GM18909 (cell line): ENCODE measurements around the gene ASTN2.

ENCODE experiments used
- ATAC-seq: cut with Tn5 transposase; IDR thresholded peaks from one replicate; pipeline ENCODE4 v1.9.1; 2021; ENCODE audit warnings: mild to moderate bottlenecking; ENCODE audit not compliant: unreplicated experiment, poor library complexity

Gene ASTN2

GRCh38 chr9:117265253-117265652 lies 149.6 kb downstream of the ASTN2 start:
- no peak for ATAC-seq

- ATAC-seq = no peak
Measured at GRCh38 chr9:117258184-117258866, 156.5 kb downstream of the ASTN2 start.

DNA sequence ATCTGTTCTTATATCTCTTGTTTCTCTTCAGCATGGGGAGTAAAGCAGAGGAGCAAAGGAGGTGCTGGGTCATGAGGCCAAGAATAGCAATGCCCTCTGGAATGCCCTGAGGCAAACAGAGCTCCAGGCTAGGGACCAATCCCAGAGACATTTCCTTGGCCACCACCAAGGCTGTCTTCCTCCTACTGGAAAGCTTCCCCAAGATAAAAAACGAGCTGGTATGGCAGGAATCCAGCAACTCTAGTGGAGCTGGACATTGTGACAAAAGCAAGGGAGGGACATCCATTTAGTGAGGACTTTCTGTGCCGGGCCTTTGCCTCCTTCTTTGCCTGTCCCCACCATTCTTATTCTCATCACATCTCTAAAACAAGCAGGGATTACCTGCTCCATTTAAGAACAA lies 161.6 kb downstream of the ASTN2 start:
- no peak for ATAC-seq

DNA sequence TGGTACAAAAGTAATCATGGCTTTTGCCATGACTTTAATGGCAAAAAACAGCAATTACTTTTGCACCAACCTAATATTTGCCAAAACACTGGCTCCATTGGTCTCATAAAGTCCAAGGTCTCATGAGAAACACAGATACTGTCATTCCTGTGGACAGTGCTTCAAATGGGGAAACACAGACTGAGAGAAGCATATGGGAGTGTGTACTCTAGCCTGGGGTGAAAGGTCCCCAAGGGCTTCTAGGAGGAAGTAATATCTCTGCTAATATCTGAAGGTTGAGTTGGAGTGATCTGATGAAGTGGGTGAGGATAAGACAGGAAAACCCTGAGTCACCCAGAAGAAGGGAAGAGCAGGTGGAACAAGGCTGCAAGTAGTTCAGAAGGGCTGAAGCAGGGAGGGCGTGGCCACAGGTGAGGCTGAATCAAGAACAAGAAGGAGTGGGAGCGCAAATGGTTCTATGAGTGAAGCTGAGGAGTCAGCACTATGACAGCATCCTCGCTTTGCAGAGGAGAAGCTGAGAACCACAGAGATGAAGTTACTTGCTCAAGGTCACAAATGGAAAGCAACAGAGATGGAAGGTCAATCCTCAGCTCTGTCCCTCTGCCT lies 164.1 kb downstream of the ASTN2 start:
- ATAC-seq = no peak

DNA sequence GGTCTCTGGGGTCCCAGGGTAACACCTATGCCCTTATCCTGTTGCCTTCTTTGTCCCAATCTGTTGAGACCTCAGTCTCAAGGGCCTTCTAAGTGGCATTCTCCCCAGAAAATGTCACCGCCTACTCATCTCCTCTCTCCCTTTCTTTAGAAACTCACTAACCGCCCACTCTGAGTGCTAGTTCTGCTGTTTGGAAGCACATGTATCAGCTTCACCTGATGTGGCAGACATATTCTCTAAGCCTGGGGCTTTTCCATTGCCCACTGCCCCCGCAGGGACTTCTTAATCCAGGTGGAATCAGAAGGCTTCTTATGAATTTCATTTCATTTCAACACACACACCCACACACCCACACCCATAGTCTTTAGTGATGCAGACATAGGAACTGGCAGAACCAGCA lies 165.1 kb downstream of the ASTN2 start:
- no peak for ATAC-seq

- no peak for ATAC-seq
Measured at GRCh38 chr9:117247266-117247665, 167.6 kb downstream of the ASTN2 start.

DNA sequence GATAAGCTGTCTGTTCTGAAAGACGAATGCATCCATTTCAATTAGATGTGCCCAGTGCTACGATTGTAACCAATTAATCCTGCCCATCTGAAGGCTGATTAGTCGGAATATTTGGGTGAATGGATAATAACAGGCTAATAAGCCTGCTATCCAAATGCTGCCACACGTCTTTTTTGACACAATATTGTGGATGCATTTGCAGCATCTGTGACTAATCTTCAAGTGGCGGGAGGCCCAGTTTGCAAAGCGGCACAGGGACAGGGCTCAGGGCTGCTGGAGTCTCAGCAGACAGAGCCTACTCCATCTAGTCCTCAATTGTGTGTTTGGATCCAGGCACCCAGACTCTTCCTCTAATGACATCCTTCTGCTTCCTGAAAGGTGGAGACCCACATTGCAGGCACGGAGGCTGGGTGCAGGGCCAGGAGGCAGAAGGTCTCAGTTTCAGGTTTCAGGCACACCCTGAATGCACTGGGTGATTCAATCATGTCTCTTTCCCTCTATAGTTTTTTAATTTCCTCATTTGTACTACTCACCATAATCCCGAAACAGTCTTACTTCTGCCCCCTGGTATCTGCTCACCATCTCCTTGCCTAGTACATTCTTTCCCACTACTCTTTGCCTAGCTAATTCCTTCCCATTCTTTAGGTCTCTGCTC lies 169.6 kb downstream of the ASTN2 start:
- ATAC-seq = no peak

GRCh38 chr9:117242082-117242481 lies 172.8 kb downstream of the ASTN2 start:
- no peak for ATAC-seq

DNA sequence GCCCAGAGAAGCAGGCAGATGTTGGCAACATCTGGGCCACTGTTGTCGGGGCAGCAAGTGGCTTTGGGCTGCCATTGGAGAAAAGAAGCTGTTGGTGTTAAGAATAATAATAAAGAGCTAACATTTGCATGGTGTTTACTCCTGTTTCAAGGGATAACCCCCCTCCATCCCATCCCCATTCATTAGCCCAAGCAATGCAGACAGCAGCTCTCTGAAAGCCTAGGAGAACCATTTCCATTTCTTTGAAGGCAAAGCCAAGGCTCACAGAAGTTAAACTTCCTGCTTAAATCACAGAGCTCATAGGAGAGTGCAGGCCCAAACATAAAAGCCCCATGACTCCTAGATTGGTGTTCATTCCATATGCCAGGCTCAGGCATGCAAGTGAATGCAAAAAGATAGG lies 175.4 kb downstream of the ASTN2 start:
- no peak for ATAC-seq

DNA sequence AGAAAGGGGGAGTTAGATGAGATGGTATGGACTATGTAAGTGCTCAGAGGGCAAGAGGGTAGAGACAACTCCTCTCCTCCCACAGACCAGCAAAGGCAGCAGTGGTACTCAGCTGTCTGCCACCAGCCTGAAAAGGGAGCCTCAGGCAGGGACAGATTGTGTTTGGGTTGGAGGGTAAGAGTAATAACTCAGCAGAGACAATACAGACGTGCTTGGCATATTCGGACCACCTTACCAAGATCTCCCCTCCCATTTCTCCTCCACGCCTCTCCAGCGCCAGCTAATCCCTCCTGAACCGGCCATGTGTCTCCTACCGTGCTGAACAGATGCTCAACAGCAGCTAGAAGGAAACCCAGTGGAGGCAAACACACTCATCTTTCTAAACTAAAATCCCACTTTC lies 180.8 kb downstream of the ASTN2 start:
- ATAC-seq = no peak

GRCh38 chr9:117233016-117233415 lies 181.8 kb downstream of the ASTN2 start:
- ATAC-seq = no peak

DNA sequence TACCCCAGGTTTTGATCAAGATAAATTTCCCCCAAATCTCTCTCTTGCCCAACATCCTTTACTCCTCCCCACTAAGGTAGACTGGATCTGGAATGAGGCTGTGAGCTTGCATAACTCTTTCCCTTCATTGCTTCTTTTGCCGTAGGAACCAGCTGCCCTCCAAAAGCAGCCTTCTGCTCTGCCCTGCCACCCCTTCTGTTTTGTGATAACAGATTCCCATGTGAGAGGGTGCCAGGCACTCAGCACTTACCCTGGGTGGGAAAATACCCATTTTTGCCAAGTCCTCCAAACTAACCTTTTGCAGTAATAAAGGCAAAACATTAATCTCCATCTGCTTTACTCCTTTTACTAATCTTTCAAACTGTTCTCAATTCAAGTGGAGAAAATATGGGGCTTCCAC lies 182.6 kb downstream of the ASTN2 start:
- ATAC-seq = no peak

DNA sequence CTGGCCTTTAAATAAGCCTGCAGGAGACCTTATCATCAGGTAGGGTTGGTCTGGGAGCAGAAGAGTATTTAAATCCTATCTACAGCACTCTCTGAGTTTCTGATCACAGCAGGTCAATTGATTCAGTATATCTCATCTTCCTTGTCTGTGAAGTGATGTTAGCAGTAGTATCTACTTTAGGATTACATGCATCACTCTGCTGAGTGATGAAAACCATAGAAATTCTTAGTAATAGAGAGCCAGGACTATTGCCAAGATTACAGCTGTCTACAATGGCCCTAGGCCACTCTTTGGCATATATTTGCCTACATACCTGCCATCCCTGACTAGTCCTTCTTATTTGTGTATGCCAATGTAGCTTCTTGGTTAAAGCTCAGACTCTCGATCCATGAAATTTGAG lies 183.8 kb downstream of the ASTN2 start:
- ATAC-seq = no peak

DNA sequence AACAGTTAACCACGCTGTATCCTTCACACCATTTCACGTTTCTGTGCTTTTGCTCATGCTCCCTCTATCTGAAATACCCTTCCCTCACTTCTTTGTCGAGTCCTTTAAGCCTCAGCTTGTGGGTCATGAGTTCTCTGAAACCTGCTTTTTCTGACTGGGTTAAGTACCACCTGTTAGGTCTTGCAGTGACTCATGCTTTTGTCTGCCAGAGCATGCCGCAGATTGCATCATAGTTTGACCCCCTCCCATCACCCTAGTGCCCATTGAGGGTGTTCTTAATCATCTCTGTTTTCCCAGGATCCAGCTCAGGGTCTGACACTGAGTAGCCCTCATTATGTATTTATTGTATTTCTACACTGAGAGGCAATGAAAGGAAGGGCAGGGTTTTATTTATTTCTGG lies 190.2 kb downstream of the ASTN2 start:
- ATAC-seq = no peak

GRCh38 chr9:117218951-117219350 lies 195.9 kb downstream of the ASTN2 start:
- no peak for ATAC-seq

GRCh38 chr9:117214416-117214815 lies 200.4 kb downstream of the ASTN2 start:
- ATAC-seq = no peak

DNA sequence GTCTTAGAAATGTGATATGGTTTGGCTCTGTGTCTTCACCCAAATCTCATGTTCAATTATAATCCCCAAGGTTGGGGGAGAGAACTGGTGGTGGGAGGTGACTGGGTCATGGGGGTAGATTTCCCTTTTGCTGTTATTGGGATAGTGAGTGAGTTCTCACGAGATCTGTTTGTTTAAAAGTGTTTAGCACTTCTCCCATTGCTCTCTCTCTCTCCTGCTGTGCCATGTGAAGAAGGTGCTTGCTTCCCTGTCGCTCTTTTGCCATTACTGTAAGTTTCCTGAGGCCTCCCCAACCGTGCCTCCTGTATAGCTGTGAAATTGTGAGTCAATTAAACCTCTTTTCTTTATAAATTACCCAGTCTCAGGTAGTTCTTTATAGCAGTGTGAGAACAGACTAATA lies 203.6 kb downstream of the ASTN2 start:
- ATAC-seq = no peak

- no peak for ATAC-seq
Measured at GRCh38 chr9:117205806-117206205, 209.1 kb downstream of the ASTN2 start.

DNA sequence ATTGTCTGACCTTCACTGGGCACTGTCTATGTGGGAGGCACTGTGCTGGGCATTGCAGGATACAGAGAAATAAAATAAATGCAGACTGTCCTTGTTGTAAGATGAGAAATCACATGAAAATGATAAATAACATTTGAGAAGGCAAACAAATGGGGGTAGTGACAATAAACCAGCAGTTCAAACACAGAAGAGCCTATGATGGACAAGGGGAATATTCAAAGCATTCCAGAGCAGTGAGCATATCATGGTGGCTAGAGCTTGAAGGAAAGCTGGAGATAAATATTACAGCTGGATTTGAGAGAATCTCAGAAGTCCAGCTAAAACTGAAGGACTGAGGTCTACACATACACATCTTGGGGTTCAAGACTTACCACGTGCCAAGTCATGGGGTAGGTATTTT lies 209.9 kb downstream of the ASTN2 start:
- no peak for ATAC-seq

- ATAC-seq = no peak
Measured at GRCh38 chr9:117191504-117192261, 223.2 kb downstream of the ASTN2 start.

DNA sequence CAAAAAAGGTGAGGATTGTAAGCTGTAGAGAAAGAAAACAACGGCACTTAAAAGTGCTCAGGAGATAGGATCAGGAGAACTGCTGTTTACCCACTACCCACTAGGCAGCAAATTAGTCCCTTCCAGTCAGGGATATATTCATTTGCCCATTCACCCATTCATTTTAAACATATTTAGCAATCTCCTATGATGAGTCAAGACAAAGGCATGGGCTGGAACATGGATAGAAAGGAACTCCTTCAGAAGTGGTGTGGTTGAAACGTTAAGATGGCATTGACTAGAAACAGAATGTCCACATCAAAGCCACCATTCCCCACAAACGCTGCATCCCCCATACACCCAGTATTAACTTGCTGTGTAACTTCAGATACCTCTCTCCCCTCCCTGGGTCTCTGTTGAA lies 225.7 kb downstream of the ASTN2 start:
- no peak for ATAC-seq
